Right ventricle myocardium superior (tissue), 1 donor: ENCODE data around the gene FAM234B. TPM values are rescaled to one million over a fixed set of nuclear protein-coding genes. Genes with fewer than 3 reads are reported as not detected.
A peak's percentile ranks its signal among the peaks of the same experiment; 100 is the strongest.

Experiments
- ATAC-seq: fragments of 200-7000 bp; cut with Tn5 transposase; one replicate; pipeline ENCODE4 v1.9.1; 2020; ENCODE audit warnings: mild to moderate bottlenecking; ENCODE audit not compliant: poor library complexity
- DNase-seq: peaks from one replicate; pipeline ENCODE4 v3.0.0-alpha.2; 2020
- intact Hi-C: fragments of 100-400 bp; cut with DNase I; formaldehyde crosslinking; loops from one replicate; pipeline ENCODE4 v1.11.2; 2022
- total RNA-seq: library from RNA; stranded (reverse); fragmentation: NEBNext Ultra II Directional; extraction: Animal tissue kit (Norgen Biotek cat#: 25700); gene quantifications from one replicate; pipeline ENCODE4 v1.2.1, GENCODE V29; 2021
- donor health status: DM: no; HTN: yes; CAD: no; lungs with severe emphysema.

FAM234B gene
- total RNA-seq, 1 donor from 2014 or later: 1.8 TPM

- intact Hi-C loops: loop anchor here (2.0 to 5.0 kb wide), 2 partner anchors 51 to 96 kb away; partner anchors contain the start of gene EMP1
- ATAC-seq (peak; percentile 88), DNase-seq (peak; percentile 96)
Measured at GRCh38 chr12:13100882-13101769, 56.9 kb downstream of the FAM234B start.

GRCh38 chr12:13101821-13102375 lies 57.7 kb downstream of the FAM234B start:
- DNase-seq: no peak
- no peak for ATAC-seq
- intact Hi-C loops: loop anchor here (2.0 to 5.0 kb wide), 2 partner anchors 50 to 95 kb away; partner anchors contain the start of gene EMP1

GRCh38 chr12:13102461-13103195 lies 58.4 kb downstream of the FAM234B start:
- intact Hi-C loops: loop anchor here (5.0 kb wide), 1 partner anchor 50 kb away; no protein-coding TSS in a partner anchor
- ATAC-seq (no peak), DNase-seq (no peak)

GRCh38 chr12:13103391-13104033 lies 59.3 kb downstream of the FAM234B start, which contains the start of gene GSG1:
GSG1 (minus strand) TSS chr12:13103667; CDS start chr12:13103512, 155 bp downstream.
- ATAC-seq: no peak

GRCh38 chr12:13104409-13104808 lies 60.2 kb downstream of the FAM234B start:
- no peak for ATAC-seq
- intact Hi-C loops: loop anchor here (5.0 kb wide), 1 partner anchor 48 kb away; no protein-coding TSS in a partner anchor

More at GRCh38 chr12:13103391-13104033, 59.3 kb downstream of the FAM234B start, which contains the start of gene GSG1:
- DNase-seq: no peak
- intact Hi-C loops: loop anchor here (5.0 kb wide), 1 partner anchor 49 kb away; no protein-coding TSS in a partner anchor

GRCh38 chr12:13105781-13106180 lies 61.6 kb downstream of the FAM234B start:
- intact Hi-C loops: no loop called here
- DNase-seq: no peak
- no peak for ATAC-seq

More at GRCh38 chr12:13104409-13104808, 60.2 kb downstream of the FAM234B start:
- no peak for DNase-seq

- intact Hi-C loops: no loop called here
- no peak for DNase-seq
- no peak for ATAC-seq
Measured at GRCh38 chr12:13106666-13107065, 62.5 kb downstream of the FAM234B start.

- intact Hi-C loops: no loop called here
- no peak for DNase-seq
- no peak for ATAC-seq
Measured at GRCh38 chr12:13112968-13113367, 68.8 kb downstream of the FAM234B start.

GRCh38 chr12:13114251-13115052 lies 70.3 kb downstream of the FAM234B start:
- intact Hi-C loops: no loop called here
- no peak for ATAC-seq
- no peak for DNase-seq

- DNase-seq: no peak
- no peak for ATAC-seq
- intact Hi-C loops: no loop called here
Measured at GRCh38 chr12:13116259-13116658, 72.1 kb downstream of the FAM234B start.

GRCh38 chr12:13117029-13117428 lies 72.8 kb downstream of the FAM234B start:
- intact Hi-C loops: no loop called here
- DNase-seq (no peak), ATAC-seq (peak; percentile 32)

- ATAC-seq: peak; percentile 24
- DNase-seq: no peak
- intact Hi-C loops: no loop called here
Measured at GRCh38 chr12:13119826-13120225, 75.6 kb downstream of the FAM234B start.

GRCh38 chr12:13120413-13120812 lies 76.2 kb downstream of the FAM234B start:
- DNase-seq (no peak), ATAC-seq (no peak)
- intact Hi-C loops: no loop called here

- ATAC-seq: peak; percentile 56
- intact Hi-C loops: no loop called here
Measured at GRCh38 chr12:13121568-13121967, 77.4 kb downstream of the FAM234B start.

GRCh38 chr12:13124656-13125505 lies 80.7 kb downstream of the FAM234B start:
- ATAC-seq: no peak
- DNase-seq: no peak
- intact Hi-C loops: no loop called here

More at GRCh38 chr12:13121568-13121967, 77.4 kb downstream of the FAM234B start:
- no peak for DNase-seq

GRCh38 chr12:13125996-13126395 lies 81.8 kb downstream of the FAM234B start:
- intact Hi-C loops: no loop called here
- ATAC-seq (no peak), DNase-seq (no peak)

GRCh38 chr12:13126494-13126893 lies 82.3 kb downstream of the FAM234B start:
- intact Hi-C loops: no loop called here
- ATAC-seq: no peak

More at GRCh38 chr12:13126494-13126893, 82.3 kb downstream of the FAM234B start:
- DNase-seq: no peak
